Ramos (cell line): ENCODE results near the gene ITGAD.

Source experiments
- in situ Hi-C: fragments of 300-500 bp; cut with MboI; formaldehyde crosslinking; loops from one replicate; pipeline ENCODE4 v1.14.3; 2022; ENCODE audit warnings: low sequenced_read_pairs; ENCODE audit not compliant: unreplicated experiment

ITGAD gene

DNA sequence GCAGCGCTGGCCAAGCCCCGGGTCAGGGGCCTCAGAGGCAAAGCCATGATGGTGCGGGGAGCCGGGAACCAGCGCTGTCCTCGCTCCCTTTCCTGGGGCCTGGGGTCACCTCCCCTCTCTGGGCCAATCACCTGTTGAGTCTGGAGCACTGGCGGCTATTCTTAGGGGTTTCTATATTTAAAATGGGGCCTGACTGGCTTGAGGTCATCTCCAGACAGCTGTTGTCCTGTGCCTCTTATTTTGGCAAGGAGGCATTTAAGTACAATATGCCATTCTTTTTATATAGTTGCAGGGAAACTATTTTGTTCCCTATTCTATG lies 35.1 kb downstream of the ITGAD start, which contains the start of gene COX6A2:
Gene COX6A2, minus strand, starts transcription at position 82 of the 319 bp plus-strand sequence. Its CDS starts 35 bp downstream, at position 47.
- in situ Hi-C loops: loop anchor here (25.0 kb wide), 1 partner anchor 441 kb away; the partner anchor contains the start of gene HSD3B7

DNA sequence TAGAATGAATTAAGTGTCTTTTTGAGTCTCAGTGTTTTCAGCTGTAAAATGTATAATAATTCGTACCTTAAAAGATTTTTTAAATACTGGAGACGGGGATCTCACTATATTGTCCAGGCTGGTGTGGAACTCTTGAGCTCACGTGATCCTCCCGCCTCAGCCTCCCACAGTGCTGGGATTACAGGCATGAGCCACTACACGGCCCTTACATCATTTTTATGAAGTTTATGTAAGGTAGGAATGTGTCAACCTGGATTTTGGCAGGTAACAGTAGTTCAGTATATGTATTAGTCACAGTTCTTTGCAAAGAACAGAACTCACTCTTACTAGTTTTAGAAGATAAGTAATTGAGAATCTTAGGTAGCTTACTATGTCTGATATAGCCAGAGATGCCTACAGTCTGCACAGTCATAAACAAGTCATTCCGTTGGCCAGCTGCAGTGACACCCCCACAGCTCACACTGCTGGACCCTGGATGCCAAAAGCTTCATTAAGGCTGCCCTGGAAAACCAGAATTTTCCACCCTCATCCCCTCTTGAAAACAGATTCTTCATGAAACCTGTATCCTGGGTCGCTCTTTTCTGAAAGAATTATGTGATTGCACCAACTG lies 35.6 kb downstream of the ITGAD start:
- in situ Hi-C loops: loop anchor here (25.0 kb wide), 1 partner anchor 441 kb away; the partner anchor contains the start of gene HSD3B7

DNA sequence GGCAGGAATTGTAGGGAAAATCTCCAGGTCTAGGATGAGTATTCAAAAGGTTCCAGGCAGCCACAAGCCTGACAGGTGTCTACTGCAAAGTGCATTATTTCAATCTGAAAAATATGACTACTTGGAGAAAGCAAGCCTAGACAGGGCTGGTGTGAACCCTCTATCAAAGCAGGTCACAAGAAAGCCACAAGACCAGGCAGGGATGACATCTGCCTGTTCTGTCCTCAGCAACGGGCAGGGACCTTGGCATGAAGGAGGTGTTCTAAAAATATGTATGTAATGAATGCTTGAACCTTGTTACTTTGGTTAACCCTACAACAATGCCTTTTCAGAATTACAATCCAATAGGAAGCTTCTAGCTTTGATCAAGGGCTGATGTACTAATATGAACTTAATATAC lies 36.2 kb downstream of the ITGAD start:
- in situ Hi-C loops: loop anchor here (25.0 kb wide), 1 partner anchor 442 kb away; the partner anchor contains the start of gene HSD3B7

DNA sequence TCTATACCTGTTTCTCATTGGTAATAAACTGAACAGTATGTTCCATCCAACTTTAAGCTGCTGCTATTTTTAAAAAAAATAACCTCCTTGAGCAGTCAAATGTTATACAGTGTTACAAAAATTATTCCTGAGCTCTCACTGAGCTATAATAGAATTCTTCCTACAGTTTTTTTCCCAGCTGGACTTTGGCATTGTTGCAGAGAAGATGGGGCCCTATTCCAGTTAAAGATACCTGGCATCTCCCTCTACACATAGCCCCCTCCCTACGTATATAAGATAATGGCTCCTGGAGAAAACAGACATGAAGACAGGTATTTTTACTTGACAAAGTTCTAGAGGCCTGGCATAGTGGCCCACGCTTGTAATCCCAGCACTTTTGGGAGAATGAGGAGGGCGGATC lies 36.7 kb downstream of the ITGAD start:
- in situ Hi-C loops: loop anchor here (25.0 kb wide), 1 partner anchor 442 kb away; the partner anchor contains the start of gene HSD3B7

DNA sequence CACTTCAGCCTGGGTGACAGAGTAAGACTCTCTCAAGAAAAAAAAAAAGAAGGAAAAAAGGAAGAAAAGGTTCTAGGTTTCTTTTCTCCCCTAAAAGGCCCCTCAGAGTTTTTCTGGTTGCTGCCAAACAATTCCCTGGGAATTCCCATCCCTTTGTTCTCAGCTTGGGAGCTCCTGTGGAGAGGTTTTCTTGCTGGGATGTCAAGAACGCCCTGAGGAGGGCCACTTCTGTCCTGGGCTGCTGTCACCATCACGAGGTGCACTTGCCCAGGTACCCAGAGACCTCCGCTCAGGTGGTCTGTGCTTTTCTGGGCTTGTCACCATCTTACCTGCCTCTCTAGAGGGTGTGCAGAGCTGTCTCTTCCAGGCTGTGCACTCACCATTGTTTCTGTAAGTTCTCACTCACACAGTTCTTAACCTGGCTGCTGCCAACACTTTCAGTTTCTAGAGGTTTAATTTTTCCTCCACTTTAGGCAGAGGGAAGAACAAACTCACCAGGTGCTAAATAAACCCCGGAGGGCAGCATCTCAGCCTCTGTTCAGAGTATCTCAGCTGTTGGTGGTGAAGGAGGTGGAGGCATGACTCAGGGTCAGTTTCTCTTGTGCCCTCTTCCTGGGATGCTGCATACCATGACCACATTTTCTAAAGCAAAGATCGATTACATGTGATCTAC lies 37.4 kb downstream of the ITGAD start:
- in situ Hi-C loops: loop anchor here (25.0 kb wide), 1 partner anchor 443 kb away; the partner anchor contains the start of gene HSD3B7

DNA sequence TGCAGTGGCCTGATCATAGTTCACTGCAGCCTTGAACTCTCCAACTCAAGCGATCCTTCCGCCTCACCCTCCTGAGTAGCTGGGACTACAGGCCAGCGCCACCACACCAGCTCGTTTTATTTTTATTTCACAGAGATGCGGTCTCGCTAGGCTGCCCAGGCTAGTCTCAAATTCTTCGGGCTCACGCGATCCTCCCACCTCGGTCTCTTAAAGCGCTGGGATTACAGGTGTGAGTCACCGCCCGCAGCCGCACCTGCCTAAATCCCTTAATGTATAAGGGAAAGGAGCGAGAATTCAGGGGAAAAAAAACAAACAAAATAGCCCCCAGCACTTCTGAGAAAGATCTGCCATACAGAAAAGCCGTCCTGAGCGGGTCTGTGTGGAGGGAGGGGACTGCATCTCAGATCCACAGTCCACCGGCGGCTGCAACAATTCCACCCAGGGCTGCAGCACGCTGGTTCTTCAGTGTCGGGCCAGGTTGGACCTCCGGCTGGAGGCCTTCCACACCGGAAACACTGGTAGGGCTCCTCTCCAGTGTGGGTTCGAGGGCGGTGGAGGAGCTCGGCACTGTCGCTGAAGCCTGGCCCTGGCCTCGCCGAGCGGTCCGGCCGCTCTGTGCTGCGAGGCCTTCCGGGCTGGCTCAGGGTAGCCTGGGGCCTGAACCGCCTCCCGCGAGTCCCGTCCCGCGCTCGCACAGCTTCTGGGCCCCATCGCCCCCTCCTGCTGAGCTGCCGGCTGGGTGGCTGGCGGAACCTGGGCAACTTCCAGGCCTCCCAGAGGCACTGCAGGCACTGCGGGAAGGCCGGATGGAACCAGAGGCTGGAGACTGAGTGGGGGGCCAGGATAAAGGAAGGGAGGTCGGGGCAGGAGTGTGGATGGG lies 42.4 kb downstream of the ITGAD start:
- in situ Hi-C loops: loop anchor here (25.0 kb wide), 1 partner anchor 448 kb away; the partner anchor contains the start of gene HSD3B7

DNA sequence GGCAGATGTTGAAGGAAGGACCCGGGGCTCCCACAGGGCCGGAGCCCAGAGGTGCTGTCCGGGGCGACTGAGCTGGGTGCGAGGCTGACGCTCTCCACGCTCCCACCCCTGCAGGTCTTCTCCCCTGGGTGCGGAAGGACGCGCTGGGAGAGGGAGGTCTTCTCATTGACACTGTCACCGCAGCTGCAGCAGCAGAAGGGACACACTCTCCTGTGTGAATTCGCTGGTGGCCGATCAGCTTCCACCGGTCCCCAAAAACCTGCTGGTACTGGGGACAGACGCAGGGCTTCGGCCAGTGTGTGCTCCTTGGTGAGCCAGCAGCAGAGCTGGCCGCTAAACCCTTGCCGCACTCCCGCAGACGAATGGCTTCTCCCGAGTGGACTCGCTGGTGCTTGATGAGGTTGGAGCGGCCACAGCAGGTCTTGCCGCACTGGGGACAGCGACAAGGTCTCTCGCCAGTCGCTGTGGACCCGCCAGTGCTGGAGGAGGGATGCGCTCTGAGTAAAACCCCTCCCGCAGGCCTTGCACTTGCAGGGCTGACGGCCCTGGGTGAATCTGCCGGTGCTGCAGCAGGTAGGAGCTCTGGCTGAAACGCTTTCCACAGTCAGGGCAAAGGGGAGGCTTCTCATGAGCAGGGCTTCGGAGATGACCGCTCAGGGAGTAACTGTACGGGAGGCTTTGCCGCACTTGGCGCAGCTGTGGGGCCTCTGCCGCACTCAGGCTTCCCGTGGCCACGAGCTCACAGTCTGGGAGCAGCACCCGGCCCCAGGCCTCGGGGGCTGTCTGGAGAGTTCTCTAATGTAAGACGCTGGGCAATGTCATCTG lies 43.3 kb downstream of the ITGAD start:
- in situ Hi-C loops: loop anchor here (25.0 kb wide), 1 partner anchor 449 kb away; the partner anchor contains the start of gene HSD3B7

DNA sequence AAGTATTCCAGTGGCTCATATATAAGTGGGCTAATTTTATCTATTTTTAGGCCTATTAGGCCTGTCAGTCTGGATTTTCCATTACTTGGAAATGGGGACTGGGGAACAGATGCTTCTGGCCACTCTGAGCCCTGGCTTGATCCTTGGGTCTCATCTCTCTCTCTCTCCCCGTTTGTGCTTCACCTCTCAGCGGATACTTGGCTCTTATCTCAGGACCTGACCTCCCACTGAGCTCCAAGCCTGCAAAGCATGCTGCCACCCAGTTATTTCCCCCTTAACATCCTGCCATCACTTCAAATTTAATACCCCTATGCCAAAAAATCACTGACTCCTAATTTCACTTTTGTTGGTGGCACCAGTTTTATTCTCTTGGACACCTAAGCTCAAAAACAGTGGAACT lies 45.3 kb downstream of the ITGAD start:
- in situ Hi-C loops: loop anchor here (25.0 kb wide), 1 partner anchor 451 kb away; the partner anchor contains the start of gene HSD3B7

DNA sequence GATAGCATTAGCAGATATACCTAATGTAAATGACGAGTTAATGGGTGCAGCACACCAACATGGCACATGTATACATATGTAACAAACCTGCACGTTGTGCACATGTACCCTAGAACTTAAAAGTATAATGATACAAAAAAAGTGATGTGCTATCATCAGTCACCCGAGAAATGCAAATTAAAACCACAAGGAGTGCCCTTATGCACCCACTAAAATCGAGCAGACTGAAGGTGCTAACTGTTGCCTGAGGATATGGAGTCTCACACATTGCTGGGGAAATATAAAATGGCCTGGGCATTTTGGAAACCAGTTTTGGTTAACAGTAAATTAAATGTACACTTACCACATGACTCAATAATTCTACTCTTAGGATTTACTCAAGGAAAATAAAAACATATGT lies 45.9 kb downstream of the ITGAD start:
- in situ Hi-C loops: loop anchor here (25.0 kb wide), 1 partner anchor 452 kb away; the partner anchor contains the start of gene HSD3B7

DNA sequence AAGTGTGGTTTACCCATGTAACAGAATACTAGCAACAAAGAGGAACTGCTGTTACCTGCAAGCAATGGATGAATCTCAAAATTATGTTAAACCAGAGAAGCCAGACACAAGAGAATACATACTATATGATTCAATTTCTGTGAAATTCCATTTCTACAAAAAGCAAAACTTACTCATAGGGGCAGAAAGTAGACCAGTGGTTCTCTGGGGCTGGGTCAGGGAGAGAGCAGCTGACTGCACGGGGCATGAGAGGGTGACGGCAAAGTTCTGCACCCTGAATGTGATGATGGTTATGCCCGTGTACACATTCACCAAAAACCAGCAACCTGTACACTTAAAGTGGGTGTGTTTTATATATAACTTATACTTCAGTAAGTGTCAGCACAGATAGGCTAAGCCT lies 46.4 kb downstream of the ITGAD start:
- in situ Hi-C loops: loop anchor here (25.0 kb wide), 1 partner anchor 452 kb away; the partner anchor contains the start of gene HSD3B7

DNA sequence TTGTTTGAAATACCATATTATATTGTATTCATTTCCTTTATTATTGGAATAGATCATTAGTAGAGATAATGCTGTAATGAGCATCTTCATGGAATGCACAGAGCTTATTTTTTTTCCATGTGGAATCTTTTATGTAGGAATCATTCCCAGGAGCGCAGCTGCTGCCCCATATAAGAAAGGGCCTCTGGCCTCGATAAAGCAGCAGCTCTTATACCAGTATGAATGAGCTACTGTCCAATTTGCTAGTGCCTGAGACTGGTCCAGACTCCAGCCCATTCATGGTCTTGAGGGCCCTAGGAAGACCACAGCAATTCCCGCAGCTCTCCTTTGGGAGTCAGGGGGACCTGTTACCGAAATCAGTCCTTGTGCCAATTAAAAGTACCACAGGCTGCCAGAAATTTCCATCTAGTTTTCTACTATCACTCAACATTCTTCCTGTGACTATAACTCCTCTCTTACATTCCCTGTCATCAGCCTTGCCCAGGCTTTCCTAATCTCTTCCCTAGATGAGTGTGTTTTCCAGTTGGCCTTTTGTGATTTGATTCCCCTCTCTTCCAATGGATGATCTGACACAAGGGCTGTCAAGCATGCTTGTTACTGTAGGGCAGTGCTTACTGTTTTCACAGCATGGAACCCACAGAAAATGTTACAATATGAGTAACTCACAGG lies 47.5 kb downstream of the ITGAD start:
- in situ Hi-C loops: loop anchor here (25.0 kb wide), 1 partner anchor 453 kb away; the partner anchor contains the start of gene HSD3B7

DNA sequence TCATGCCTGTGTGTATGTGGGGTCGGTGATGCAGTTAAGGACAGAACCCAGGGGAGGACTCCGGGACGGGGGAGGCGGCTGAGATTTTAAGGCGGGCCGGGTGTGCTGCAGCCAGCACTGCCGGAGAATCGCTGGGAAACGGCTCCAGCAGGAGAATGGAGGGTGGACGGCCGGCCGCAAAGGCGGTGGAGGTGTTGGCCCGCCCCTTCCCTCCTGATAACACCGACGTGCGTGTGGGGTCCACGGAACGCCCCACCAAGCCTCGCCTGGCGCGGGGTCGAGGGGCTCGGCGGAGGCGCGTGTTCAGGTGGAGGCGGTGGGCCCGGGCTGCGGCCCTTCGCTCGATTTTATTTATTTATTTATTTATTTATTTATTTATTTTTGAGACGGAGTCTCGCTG lies 48.8 kb downstream of the ITGAD start:
- in situ Hi-C loops: loop anchor here (25.0 kb wide), 1 partner anchor 455 kb away; the partner anchor contains the start of gene HSD3B7

DNA sequence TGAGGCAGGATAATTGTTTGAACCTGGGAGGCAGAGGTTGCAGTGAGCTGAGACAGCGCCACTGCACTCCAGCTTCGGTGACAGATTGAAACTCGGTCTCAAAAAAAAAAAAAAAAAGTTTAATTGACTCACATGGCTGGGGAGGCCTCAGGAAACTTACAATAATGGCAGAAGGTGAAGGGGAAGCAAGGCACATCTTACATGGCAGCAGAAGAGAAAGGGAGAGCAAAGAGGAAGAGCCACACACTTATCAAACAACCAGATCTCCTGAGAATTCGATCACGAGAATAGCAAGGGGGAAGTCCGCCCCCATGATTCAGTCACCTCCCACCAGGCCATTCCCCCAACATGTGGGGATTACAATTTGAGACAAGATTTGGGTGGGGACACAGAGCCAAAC lies 52.8 kb downstream of the ITGAD start:
- in situ Hi-C loops: loop anchor here (25.0 kb wide), 1 partner anchor 459 kb away; the partner anchor contains the start of gene HSD3B7

DNA sequence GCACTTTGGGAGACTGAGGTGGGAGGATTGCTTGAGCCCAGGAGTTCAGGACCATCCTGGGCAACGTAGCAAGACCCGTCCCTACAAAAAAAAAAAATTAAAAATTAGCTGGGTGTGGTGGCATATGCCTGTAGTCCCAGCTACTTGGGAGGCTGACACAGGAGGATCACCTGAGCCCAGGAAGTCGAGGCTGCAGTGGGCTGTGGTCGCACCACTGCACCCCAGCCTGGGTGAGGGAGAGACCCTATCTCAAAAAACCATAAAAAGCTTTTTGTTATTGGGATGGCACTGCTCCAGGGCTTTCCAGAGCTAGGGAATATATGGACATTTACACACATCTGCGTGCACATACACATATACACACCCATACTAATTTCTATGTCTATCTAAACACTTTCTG lies 58.1 kb downstream of the ITGAD start:
- in situ Hi-C loops: loop anchor here (10.0 kb wide), 1 partner anchor 424 kb away; the partner anchor contains the start of gene ZNF267

DNA sequence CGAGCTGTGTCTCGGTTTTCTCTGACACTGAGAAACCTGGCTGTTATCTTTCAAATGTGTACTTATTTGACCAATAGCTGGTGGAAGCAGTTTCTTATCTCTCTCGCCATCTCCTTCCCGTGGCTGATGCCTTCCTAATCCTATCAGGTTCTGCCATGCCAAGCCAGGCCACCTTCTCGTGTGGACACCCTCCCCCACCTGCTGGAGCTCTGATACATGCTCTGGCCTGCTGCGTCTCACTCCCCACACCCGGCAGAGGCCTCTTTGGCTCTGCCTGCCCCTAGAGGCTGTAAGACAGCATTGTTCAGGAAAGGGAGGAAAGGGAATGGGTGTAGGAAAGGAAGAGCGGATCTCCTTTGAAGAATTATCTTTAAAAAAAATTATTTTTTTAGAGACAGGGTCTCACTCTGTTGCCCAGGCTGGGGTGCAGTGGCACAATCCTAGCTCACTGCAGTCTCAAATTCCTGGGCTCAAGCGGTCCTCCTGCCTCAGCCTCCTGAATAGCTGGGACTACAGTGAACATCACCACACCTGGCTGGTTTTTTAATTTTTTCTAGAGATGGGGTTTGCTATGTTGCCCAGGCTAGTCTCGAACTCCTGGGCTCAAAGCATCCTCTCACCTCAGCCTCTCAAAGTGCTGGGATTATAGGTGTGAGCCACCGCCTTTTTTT lies 58.7 kb downstream of the ITGAD start:
- in situ Hi-C loops: loop anchor here (10.0 kb wide), 1 partner anchor 423 kb away; the partner anchor contains the start of gene ZNF267

DNA sequence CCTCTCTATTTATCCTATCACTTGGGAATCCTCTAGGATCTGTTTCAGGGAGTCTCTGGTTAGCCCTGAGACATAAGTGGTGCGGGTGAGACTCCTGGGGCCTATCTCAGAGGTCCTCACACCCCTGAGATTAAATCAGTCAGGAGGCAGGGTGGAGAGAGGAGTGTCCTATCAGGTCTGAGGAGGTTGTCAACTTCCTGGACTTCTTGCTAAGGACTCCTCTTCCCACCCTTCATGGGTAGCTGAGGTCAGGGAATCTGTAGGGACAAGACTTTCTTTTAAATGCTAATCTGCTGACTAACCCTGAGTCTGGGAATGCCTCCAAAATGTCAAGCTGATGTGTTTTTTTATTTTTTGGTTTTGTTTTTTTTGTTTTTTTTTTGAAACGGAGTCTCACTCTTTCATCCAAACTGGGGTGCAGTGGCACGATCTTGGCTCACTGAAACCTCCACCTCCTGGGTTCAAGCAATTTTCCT lies 59.5 kb downstream of the ITGAD start:
- in situ Hi-C loops: loop anchor here (10.0 kb wide), 1 partner anchor 422 kb away; the partner anchor contains the start of gene ZNF267

DNA sequence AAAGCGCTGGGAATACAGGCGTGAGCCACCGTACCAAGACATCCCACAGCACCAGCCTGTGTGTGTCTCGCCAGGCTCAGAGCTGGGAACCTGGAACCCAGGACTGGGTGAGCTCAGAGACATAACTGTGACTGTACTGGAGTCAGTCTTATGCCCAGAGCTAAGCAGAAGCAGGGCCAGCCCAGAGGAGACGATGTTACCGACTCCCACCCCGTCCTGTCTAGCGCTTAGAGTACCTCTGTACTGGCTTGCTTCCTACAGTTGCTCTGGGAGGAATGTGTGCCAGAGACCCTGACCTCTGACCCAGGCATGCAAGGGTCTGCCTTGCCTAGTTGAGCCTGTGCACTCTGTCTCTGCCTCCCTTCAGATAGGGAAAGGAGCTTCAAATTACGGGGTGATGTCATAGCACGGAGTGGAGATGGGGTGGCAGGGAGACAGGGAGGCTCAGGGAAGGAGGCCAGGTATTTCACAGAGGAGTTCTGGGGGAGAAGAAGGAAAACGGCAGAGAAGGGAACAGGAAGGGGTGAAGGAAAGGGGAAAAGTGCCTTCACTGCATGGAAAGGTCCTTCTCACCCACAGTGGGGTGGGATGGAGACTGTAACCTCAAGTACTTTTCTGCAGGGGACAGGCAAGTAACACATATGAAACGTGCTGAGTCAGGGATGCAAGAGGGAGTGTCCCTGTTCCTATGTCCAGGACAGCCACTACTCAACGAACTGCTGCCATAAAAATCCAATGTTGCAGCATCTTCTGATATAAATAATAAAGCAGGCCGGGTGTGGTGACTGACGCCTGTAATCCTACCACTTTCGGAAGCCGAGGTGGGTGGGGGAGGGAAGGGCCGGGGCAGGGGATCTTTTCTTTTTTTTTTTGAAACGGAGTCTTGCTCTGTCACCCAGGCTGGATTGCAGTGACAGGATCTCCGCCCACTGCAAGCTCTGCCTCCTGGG lies 60.4 kb downstream of the ITGAD start:
- in situ Hi-C loops: loop anchor here (10.0 kb wide), 1 partner anchor 421 kb away; the partner anchor contains the start of gene ZNF267
